ENCODE data around the gene PPP1R12B.
A peak's percentile ranks its signal among the peaks of the same experiment; 100 is the strongest.
"Not testable (repeated sequence)": the region's sequence is repeated elsewhere in the genome, so short reads cannot be mapped to it uniquely, and the experiment has no call there.

PPP1R12B gene

DNA sequence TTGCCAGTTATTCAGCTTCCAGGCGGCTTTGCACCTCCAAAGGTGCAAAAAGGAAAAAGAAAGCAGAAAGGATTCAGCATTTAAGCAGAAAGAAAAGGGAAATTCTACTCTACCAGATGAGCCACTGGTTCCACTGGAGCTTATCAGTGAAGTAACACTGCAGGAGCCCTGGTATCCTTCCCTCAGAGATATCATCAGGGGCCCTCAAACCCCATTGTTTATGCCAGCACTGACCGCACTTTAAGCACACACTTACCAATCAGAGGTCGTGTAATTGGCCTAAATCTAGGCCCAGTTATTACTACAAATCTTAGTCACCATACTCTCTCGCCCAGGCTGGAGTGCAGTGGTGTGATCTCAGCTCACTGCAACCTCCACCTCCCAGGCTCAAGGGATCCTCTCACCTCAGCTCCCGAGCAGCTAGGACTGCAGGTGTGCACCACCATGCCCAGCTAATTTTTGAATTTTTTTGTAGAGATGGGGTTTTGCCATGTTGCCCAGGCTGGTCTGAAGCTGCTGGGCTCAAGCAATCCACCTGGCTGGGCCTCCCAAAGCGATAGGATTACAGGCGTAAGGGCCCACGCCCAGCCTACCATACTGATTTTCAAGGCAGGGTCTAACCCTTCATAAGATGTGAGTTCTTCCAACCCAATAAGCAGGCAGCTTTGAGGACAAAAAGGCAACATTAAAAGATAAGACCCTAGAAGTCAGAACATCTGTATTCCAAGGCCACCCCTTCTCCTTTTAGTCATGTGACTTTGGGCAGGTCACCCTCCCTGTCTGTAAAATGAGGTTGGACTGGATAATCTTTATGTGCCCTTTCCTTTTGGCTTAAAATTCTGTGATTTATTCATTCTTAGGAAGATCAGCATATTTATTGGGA is 236.4 kb downstream of the PPP1R12B start:
- DNase-seq (ENCODE audit: low spot score): no peak

DNA sequence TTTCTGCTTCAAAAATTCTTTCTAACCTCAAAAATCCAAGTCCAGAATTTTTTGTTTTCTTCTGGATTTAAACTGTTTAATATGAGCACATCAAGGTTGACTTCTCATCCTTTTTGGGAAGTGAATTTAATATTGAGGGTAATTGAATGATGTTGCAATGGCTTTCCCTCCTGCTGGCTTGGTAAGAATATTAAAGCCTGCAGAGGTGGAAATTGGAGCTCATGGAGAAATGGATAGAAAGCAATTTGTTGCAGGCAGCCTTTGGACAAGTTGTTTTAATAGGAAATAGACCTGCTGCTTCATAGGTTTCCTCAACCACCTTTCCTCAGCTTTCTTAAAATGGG is 237.1 kb downstream of the PPP1R12B start:
- DNase-seq (ENCODE audit: low spot score): no peak

DNA sequence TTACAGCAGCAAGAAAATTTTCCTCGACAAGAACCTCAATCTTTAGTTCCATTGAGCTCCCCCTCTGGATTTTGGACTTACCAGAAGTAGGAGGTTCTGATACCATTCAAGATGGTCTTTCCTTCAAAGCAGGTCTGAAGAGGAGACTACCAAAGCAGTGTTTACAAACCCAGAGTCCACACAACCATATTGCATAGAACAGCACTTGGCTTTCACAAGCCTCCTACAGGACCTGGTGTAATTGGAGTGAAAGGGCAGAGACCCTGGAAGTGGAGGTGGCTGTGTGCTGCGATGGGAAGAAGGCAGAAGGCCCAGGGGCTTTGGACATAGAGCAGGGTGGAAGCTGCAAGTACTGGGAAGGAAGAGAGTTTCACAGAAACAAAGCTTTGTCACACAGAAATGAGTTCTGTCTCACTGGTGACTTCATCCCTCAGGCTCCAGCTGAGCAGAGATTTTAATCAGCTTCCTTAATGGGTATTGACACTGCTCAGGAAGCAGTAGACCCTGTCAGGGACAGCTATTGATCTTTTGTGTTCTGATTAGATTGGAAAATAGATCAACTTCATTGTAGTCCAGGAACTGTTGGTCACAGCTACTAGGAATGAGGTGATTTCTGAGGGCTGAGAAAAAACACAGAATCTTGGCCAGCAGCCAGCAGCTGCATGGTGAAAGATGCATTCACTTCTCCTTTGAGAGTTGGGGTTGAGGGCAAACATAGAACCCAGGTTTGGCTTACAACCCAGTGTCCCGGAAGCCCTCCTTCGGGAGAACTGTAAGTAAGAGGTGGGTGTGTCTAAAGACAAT is 237.7 kb downstream of the PPP1R12B start:
- peak; percentile 79 for DNase-seq (ENCODE audit: low spot score)

DNA sequence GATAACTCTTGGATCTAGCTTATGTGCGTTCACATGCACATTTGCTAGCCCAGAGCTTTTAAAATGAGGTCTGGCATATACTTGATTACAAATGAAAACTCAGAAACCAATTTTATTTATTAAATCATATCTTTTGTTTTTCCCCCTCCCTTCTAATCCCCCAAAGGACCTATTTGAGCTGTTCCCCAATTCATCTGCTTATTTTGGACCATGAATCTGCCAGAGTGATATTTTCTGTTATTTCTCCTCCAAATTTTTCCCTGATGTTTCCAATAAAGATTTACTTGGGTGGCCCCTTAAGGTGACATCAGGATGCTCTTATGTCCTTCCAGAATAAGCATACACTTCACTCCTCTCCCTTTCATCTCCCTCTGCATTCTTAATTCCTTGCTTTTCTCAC is 238.4 kb downstream of the PPP1R12B start:
- DNase-seq (ENCODE audit: low spot score): no peak

DNA sequence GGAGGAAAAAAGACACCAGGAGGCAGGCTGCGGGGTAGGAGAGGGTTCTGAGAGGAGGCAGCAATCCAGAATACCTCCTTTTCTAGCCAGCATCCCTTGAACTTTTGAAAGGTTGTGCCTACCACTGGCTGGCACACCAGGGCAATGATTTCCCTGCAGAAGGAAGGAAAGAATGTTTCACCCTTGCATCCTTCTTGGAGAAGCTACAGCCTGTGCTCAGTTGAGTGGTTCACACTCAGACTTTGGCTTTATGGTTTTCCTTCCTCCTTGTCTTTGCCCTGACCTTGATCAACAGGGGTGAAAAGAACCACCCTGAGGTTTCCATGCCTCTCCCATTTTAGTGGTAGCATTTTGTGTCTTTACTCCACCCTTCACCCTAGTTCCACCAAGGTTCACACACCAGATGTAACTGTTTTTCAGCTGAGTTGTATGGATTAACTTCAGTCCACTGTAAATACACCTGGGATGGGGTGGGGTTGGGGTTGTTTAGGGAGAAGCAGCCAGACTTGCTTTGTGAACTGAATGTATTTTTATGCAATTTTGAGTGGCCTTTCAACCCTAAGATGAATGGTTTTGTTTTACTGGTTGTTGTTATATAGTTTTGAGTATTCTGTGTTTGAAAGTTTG is 239.5 kb downstream of the PPP1R12B start:
- peak; percentile 40 for DNase-seq (ENCODE audit: low spot score)

DNA sequence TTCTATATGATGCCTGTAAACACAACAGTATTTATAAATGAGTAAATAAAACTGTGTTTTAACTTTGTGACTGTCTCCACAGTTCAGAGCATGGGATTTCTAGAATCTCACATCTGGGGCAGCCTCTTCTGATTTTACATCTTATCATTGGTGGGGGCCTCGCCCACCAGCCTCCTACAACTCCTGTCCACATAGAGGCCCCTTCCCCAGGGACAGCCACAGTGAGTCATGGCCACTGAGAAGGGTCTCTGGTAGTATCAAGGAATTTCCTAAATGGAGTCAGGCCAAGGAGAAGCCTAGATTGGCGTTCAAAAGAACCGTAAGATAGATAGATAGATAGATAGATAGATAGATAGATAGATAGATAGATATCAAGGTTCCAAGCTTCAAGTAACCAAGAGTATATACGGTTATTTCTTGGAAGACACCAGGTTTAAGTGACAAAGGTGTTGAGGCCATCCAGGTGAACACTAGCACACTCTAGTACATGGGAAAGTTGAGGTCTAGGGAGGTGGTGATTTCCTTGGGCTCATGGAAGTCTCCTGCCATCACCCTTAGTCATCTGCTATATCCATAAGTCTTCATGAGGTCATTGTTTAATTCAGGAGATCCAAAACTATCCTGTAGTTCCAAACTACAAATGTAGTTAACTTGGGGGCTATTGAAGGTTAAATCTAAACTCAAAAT is 240.1 kb downstream of the PPP1R12B start:
- peak; percentile 7 for DNase-seq (ENCODE audit: low spot score)

DNA sequence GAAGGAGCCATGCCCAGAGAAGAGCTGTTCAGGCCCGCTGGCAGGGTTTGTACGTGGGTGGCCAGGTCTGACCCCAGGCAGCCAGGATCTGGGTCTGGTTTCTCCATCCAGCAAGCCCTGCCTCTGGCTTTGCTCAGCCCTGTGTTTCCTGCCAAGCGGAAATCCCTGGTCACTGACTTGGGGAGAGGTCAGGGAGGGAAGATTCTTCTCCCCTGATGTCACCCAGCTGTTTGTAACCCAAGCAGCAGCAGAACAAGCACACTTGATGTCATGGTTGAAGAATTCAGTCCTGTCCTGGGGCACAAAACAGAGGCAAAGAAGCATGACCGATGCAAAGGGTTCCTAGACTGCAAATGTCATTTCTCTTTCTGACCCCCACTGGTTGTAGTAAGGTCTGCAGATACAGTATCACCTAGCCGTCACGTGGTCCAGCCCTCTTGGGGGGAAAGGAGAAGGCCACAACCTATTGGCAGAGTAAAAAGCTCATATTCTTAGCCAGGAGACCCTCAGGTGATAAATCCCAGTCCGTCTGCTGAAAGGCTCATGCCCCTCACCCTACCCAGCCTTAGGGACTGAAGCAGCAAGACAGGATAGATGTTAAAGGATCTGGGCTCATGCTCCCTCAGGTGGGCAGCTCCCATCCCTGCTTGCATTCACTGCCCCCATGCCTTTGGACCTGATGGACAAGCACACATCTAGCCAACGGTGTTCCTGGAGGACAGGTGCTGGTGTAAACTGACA is 240.9 kb downstream of the PPP1R12B start:
- DNase-seq (ENCODE audit: low spot score): peak; percentile 100

DNA sequence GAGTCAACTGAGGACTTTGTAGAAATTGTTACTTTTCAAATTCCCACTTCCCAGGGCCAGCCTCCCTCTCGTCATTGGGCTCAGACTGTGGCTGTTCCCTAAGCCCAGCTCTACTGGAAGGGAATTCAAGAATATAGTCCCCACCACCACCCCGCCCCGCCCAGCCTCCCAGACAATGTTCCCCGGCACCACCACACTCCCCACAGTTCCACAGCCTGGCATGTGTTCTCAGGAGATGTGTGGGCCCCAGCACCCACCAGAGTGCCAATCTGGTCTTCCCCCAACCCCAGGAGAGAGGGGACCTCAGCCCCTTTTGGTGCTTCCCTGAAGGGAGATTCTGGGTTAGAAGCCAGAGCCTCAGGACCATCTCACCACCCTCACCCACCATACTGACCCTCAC is 241.6 kb downstream of the PPP1R12B start:
- DNase-seq (ENCODE audit: low spot score): no peak

DNA sequence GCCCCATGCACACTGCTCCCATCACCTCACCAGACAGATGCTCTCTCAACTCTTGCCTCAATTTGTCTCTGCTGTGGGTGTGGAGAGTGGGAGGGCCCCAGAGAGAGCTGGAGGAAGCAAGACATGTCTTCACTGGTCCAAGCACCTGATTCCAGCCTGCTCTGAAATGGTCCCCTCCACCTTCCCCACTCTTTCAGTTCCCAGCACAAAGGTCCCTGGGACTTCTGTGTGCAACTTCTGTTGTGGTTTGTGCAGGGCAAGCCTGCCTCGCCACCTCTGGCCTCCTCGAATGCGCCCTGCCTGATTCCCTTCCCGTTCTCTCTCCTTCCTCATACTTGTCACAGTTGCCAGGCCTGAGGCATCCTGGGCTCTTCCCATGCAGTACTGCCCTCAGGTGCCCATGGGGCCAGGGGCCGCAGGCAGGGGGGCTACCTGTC is 242.5 kb downstream of the PPP1R12B start:
- peak; percentile 51 for DNase-seq (ENCODE audit: low spot score)

DNA sequence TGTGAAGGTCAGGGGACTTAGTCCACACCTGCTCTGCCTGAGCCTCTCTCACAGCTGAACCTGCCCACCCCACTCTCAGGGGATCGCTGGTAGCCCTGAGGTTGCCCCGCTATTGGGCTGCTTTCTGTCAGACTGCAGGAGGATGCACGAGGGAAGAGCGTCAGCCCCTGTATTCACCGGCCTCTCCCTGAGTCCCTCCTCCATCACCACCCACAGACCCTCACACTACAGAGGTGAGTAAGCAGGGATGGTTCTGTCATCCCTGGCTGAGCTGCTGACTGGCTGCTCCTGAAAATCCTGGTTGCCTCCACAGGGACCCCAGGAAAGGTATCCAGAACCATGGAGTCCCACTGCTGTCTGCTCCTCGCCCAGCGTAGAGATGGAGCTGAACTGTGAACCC is 243.0 kb downstream of the PPP1R12B start:
- no peak for DNase-seq (ENCODE audit: low spot score)

DNA sequence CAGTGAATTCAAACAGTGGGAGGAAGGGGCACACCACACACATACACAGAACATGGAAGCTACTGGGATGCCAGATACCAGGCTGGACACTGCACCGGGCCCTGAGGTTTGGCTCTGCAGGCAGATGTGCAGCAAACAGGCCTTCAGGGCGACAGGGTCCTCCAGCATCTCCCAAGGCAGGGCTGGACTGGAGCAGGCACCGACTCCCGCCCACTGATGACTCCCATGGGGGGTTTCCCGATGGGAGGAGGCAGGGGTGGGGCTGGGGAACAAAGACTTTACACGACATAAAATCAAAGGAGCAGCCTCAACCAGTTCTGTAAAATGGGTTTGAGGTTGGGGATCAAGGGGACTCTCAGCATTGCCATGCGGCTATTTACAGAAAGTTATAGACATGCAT is 243.6 kb downstream of the PPP1R12B start:
- peak; percentile 26 for DNase-seq (ENCODE audit: low spot score)

DNA sequence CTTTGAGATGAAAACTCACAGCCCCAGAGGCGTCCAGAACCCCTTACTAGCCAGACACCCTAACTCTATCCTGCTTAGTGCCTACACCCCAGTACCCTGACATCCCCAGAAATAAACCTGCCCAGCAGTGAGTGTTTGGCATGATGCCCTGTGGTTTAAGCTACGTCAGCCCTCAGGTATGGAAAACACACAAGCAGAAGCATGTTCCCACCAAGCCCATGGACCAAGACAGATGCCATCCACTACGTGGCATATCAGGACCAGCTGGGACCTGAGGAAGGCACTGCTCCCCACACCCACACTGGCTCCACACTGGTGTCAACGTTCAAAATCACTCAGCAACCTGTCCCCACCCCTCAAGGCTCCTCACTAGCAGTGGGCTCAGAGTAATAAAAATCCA is 245.3 kb downstream of the PPP1R12B start:
- peak; percentile 66 for DNase-seq (ENCODE audit: low spot score)

DNA sequence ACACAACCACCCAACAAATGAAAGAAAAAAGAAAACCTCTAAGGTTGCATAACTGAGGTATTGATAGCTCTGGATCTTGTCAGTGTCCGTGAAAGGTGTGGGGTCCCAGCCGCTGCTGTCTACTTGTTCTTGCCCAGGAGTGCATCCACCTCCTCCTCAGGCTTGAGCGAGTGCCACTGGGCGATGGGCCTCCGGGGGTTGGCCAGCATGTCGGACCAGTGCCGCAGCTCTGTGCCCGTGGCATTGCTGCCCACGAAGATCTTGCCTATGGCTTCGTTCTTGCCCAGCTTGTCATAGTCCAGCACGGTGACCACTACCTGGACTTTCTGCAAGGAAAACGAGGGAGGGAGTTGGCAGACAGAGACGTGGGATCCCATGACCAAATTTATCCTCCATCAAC is 248.1 kb downstream of the PPP1R12B start:
- DNase-seq (ENCODE audit: low spot score): no peak

DNA sequence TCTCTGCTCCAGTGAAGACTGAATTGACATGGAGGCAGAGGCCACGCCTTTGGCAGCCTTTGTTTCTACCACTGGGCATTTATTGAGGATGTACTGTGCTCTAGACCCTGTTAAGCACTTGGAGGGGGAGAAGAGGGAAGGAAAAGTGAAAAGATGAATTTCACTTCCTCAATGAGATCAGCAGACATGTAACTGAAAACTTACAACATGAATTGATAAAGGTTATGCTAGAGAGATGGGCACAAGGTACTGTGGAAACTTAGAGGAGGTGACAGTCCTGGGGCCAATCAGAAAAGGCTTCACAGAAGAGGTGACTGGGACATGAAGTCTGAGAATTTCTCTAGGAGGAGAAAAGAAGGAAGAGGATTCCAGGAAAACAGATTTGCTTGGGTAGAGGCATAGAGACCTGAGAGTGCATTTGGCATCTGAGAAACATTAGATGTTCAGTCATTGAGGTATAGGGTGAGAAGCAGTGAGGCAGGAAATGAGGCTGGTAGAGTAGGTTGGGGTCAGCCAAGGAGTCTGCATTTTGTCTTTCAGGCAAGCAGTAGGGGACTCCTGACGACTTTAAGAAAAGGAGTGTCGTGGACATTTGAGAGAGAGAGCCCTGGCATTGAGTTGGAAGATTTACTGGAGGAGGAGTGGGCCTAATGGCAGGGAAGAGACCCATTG is 248.7 kb downstream of the PPP1R12B start:
- DNase-seq (ENCODE audit: low spot score): no peak

DNA sequence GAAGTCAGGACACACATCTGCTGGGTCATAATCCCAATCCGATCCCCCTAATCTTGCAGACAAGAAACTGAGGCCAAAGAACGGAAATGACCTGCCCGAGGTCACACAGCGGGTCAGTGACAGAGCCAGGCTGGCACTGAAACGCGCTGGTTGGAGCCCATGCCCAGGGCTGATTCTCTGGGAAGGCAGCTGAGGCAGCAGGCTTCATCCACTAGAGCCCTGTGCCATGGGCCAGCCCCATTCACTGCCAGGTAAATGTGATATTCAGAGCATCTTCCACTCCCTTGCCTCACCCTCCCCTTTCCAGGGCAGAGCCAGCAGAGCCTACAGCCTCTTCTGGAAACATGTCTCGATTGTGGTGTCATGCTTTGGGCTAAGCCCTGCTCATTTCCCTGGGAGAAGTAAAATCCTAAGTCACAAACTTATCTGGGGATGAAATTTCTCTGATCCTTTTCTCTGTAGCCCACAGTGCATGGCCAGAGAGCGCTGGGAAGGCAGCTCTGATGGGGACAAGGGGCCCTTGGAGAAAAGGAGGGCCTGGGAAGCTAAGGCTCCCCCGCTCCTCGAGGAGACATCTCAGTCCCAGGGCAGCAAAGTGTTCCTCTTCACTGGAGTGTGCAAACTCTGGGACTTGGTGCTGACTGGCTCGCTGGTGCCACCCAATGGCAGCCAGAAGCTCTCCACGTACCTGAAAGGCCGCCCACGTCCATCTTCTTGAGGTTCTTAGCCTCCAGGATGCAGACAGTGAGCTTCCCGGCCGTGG is 251.4 kb downstream of the PPP1R12B start:
- peak; percentile 82 for DNase-seq (ENCODE audit: low spot score)

DNA sequence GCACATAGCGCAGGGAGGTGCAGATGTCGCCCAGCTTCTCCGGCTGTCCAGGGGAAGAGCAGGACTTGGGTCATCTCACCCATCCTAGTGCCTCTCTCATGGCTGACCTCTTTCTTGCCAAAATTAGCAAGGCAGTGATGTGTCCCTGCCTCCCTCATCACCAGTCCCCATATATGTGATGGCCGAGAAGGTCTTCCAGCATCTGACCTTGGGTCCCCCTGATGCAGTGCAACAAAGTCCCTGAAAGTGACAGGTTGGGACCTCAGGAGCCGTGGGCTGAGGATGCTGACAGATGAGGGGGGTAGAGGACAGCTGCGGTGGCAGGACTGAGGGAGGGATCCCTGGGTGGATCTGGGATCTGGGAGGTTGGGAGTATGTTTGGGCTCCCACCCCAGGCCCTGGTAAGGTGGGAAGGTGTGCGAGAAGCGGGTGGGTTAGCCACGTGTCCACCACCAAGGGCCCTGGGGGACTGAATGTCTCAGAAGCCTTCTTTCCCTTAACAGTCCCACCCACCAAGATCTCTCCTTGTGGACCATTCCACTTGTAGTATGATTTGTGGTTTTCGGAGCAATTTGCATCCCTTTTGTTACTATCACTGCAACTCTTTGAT is 252.0 kb downstream of the PPP1R12B start:
- DNase-seq (ENCODE audit: low spot score): no peak

DNA sequence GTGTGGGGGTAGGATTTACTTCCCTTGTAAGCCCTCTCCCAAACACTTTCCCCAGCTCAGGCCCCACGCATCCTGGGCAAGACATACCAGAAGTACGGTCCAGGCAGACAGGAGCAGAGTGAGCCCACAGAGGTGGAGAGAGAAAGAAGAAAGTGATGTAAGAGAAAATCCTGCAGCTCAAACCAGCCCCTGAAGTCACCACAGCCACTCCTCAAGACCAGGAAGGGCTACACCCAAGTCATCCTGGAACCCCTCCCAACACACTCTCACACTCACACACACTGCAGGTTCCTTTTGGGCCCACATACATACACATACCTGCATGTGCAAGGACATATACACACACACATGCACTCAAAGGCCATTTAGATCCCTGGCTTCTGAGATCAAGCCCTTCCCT is 254.9 kb downstream of the PPP1R12B start:
- DNase-seq (ENCODE audit: low spot score): no peak

DNA sequence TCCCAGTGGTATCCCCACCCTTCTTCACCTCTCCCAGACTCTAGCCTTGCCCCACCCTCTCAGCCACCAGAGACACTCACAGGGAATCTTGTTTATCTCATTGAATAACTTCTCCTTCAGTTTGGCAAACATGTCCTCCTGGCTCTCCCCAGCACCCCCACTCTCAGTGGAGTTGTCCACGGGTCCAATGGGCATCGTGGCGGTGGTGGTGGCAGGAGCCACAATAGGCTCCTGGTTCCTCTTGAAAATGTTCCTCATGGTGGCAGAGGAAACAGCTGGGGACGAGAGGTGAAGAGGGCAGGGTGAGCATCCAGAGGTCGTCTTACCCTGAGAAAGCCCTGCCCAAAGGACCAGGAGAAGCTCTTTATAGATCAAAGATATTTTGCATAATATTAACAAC is 257.0 kb downstream of the PPP1R12B start:
- no peak for DNase-seq (ENCODE audit: low spot score)

DNA sequence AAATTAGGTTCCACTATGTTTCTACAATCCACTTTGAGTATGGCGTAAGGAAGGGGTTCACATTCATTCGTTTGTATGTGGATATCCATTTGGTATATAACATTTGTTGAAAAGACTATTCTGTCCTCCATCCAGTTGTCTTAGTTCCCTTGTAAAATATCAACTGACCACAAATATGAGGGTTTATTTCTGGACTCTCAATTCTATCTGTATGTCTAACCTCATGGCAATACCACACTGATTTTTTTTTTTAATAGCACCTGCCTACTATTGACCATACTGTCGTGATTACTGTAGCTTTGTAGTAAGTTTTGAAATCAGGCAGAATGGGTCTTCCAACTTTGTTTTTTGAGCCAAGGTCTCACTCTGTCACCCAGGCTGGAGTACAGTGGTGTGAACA is 263.5 kb downstream of the PPP1R12B start:
- not testable (repeated sequence) for DNase-seq (ENCODE audit: low spot score)

DNA sequence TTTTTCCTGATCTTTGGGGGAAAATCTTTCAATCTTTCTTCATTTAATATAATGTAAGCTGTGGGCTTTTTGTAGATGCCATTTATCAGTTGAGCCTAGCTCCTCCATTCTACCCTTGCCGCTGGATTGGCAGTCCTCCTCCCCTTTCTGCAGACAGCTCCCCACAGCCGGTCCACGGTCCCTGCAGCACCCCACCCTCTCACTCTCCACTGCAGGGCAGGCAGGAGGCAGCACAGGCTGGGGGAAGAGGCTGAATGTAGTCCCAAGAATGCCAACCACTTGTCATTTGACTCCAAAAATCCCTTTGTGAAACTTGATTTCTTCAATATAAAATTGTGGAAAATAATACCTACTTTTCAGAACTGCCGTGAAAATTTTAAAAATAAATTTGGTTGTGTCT is 265.1 kb downstream of the PPP1R12B start:
- DNase-seq (ENCODE audit: low spot score): no peak
